ENCODE results near the gene TMED6.

The TMED6 gene

GRCh38 chr16:69351309-69352027 is at the start of gene TMED6:
TSS of gene TMED6 (minus strand) at chr16:69351786. CDS start at chr16:69351753, 33 bp downstream.
- DNase-seq (no peak), ATAC-seq (no peak)

DNA sequence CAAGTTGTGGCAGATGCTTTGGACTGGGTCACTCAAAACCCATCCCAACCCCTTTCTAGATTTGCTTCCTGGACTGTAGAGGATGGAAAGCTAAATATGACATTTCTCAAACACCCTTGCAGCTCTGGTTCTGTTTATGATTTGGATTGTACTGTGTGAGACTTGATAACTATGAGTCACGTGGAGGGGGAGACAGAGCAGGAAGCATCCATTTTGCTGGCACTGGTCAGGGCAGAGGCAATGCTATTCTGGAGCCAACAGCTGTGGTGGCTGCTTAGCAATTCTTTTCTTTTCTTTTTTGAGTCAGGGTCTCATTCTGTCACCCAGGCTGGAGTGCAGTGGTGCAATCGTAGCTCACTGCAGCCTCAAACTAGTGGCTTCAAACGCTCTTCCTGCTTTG is 47.8 kb upstream of the TMED6 start:
- ATAC-seq (peak; percentile 51), DNase-seq (no peak)

DNA sequence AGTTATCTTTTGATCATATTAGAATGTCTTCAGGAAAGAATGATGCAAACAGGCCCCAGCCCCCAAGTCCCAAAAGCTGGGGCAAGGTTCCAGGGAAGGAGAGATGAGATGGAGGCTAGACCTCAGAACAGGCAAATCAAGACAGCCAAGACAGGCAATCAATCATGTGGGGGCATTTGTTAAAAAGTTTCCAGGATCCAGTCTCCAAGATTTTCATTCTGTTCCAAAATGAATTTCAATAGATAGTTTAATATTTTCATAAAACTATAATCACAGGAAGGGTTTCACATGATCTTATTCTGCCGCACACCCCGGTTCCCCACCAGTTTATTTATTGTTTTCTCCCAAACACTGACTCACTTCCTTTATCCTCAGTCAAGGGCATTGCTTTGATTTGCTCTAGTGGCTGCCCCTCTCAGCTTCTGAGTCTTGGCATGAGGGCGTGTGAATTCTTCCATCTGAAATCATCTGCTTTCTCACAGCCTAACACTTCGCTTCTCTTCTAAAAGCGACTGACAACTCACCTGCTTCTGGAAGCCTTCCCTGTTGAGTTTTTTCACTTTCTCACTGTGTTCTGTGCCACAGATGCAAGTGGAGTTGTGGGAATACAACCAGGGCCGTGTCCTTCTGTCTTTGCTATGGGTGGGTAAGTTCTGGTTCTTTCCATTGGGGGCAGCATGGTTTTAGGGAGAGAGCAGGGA is 46.4 kb upstream of the TMED6 start:
- ATAC-seq, result no peak
- no peak for DNase-seq

DNA sequence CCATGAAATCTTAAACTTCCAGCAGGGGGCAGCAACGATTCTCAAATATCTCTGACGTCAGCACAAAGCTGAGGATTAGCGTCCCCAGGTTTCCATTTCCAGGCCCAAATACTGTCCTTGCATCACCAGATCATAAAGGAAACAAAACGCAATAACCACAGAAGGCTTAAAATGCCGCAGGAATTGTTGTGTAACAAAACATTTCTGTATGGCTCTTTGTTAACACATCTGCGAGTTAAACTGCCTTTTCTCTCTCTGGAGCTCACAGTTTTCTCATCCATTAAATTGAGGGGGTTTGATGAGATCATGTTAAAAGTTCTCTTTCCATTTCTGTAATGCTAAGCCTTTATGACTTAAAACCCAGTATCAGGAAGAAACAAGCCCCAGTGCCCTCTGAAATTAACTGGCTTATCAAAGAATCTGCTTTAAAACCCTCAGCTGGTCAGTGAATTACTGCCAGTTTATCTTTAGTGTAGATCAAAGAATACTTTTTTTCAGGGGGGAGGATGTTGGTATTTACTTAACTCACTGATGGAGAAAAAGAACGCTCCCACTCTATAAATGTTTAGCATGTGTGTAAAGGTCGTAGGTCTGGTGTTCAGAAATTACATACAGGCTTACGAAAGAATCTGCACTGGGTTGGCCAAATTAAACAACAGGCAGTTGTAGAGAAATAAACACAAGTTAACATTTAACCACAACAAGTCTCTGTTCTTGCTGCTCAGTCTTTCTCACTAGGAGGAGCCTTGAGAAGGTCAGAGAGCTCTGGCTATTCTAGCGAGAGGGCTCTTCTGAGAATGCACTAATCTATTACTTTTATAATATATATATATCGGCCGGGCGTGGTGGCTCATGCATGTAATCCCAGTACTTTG is 44.8 kb upstream of the TMED6 start:
- DNase-seq, result peak; percentile 78
- ATAC-seq, result peak; percentile 59

DNA sequence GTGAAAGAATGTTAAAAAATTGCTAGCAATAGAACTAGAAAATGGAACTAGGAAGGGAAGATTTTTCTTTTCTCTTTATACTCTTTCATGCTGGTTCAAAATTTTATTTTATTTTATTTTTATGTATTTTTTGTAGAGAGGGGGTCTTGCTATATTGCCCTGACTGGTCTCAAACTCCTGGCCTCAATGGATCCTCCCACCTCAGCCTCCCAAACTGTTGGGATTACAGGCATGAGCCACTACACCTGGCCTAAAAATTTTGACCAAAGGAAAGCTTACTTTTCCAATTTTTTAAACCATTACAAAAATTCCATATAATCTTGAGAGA is 44.2 kb upstream of the TMED6 start:
- no peak for DNase-seq
- ATAC-seq, result no peak

GRCh38 chr16:69393898-69394849 is 42.6 kb upstream of the TMED6 start:
- no peak for DNase-seq
- no peak for ATAC-seq

DNA sequence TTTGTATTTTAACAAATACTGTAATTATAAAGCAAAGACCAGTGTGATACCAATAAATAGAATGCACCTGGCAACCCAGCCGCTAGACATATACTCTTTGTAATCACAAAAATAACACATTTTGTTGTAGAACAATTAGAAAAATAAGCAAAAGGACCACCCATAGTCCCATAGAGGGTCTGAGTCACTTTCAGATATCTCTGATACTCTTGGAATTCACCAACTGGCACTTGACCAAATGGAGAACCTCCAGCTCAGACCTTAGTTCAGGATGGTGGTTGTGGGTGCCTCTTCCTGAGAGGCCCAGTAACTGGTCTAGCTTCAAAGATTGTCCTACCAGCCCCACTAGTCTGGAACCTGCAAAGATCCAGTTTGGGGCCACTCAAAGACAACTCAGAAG is 35.0 kb upstream of the TMED6 start:
- ATAC-seq, result no peak
- no peak for DNase-seq

DNA sequence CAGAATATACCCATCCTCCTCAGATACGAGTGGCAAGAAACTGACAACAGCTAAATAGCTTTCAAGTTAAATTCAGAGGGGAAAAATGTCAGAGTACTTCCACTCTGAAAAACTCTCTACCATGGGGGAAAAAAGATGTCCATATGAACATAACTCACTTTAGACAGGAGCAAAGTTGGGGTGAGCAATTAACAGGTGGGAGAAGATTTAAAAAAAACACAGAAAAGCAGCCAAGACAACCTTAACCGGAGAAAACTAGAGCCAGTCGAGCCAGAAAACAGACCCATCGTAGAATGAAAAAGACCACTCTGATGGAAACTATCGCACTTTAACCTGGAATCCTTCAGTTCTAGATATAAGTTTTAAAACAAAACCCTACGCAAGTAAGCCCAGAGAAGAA is 33.4 kb upstream of the TMED6 start:
- ATAC-seq, result no peak
- no peak for DNase-seq

DNA sequence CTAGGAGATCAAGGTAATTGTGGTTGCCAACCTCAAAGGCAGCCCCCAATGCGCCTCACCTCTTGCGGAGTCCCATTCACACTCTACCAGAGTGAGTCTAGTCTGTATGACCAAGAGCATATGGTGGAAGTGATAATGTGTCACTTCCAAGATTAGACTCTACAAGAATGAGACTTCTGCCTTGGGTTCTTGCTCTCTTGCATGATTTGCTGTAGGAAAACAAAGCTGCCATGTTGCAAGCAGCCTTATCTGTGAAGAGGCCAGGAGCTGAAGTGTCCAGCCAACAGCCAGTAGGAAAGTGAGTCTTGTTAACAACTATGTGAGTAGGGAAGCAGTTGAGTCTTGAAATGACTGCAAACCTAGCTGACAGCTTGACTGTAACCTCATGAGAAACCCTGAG is 30.8 kb upstream of the TMED6 start:
- DNase-seq, result no peak
- ATAC-seq, result no peak

GRCh38 chr16:69381231-69381630 is 29.6 kb upstream of the TMED6 start:
- DNase-seq (no peak), ATAC-seq (no peak)

GRCh38 chr16:69378760-69379159 is 27.2 kb upstream of the TMED6 start:
- ATAC-seq (no peak), DNase-seq (no peak)

GRCh38 chr16:69378036-69378435 is 26.4 kb upstream of the TMED6 start:
- no peak for DNase-seq
- no peak for ATAC-seq

DNA sequence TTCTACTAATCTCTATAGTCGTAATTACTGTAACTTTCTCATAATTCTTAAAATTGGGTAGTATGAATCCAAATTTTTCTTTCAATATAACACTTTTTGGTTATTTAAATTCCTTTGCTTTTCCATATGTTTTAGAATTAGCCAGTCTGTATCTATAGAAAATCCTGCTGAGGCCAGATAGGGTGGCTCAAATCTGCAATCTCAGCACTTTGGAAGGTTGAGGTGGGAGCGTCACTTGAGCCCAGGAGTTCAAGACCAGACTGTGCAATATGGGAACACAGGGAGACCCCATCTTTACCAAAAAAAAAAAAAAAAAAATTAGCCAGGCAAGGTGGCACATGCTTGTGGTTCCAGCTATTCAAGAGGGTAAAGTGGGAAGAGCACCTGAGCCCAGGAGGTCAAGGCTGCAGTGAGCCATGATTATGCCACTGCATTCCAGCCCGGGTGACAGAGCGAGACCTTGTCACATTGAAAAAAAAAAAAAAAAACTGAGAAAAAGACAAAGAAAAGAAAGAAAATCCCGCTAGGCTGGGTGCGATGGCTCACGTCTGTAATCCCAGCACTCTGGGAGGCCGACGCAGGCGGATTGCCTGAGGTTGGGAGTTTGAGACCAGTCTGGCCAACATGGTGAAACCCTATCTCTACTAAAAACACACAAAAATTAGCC is 24.9 kb upstream of the TMED6 start:
- DNase-seq, result no peak
- no peak for ATAC-seq

DNA sequence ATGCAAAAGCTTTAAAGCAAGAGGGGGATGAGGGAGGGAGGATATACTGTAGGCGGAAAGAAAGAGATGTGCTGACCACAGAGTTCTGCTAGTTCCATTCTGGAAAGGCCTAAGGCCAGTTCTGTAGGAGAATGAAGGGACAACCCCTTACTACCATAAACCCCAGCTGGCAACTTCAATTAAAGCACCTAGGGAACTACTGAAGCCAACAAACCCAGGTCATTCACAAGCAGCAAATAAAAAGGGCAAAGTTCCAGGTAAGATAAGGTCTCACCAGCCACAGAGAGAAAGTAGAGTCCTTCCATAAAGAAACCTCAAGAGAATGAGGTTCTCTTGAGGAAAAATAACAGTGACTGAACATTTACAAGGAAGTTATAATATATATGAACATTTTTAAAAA is 21.4 kb upstream of the TMED6 start:
- no peak for ATAC-seq
- DNase-seq, result no peak

GRCh38 chr16:69371564-69371963 is 20.0 kb upstream of the TMED6 start:
- no peak for DNase-seq
- ATAC-seq, result no peak

- ATAC-seq, result no peak
- DNase-seq, result no peak
These were observed 17.3 kb upstream of the TMED6 start for GRCh38 chr16:69368866-69369265.

GRCh38 chr16:69367980-69368379 is 16.4 kb upstream of the TMED6 start:
- no peak for DNase-seq

DNA sequence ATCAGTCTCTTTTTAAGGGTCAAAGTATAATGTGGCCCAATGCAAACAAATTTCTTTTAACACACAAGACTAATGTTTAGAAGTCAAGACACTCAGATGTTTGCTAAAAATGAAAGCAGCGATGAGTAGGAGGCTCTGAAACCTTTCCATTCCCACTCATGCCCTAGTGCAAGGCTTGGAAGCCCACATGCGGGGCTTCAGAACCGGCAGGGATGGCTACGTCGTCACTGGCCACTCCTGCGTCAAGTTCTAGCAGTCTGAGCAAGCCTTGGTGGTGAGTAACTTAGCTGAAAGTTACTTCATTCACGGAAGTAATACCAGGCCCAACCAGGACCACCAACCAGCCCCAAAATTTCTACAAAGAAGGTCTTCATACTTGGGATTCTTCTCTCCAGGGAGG is 14.8 kb upstream of the TMED6 start:
- DNase-seq (no peak), ATAC-seq (no peak)

More at GRCh38 chr16:69367980-69368379, 16.4 kb upstream of the TMED6 start:
- ATAC-seq, result no peak

DNA sequence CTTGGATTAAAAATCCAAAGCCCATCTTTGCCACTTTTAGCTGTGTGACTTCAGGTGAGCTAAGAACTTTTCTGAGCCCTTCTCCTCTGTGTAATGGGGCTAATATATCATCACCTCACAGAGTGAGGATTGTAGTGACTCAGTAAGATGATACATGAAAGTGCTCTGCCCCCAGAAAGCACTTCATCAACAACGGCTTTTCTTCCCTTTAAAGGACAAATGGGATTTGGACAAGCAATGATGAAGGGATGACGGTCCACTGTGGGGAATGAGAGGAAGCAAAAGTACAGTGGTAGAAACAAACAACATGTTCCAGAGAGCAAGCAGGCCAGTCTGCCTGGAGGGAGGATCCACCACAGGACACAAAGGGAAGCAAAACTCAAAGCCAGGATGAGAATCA is 14.3 kb upstream of the TMED6 start:
- no peak for ATAC-seq

DNA sequence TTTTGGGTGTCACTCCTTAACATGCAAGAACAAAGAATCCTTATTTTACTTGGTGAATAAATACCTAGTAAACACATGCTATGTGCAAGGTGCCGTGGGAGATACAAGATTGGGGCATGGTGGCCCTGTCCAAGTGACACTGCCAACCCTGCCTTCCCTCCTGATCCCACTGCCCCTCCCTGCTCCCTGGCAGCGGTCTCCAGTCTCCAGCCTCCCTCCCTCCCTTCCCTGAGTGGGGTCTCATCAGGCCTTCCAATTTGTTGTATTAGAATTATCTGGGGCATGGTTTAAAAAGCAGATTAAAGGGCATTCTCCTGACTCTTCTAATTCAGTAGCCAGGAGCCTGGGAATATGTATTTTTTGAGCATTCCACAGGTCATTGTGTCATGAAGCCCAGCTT is 12.5 kb upstream of the TMED6 start:
- ATAC-seq (no peak), DNase-seq (no peak)

More for the DNA sequence above, 14.3 kb upstream of the TMED6 start:
- DNase-seq, result no peak

DNA sequence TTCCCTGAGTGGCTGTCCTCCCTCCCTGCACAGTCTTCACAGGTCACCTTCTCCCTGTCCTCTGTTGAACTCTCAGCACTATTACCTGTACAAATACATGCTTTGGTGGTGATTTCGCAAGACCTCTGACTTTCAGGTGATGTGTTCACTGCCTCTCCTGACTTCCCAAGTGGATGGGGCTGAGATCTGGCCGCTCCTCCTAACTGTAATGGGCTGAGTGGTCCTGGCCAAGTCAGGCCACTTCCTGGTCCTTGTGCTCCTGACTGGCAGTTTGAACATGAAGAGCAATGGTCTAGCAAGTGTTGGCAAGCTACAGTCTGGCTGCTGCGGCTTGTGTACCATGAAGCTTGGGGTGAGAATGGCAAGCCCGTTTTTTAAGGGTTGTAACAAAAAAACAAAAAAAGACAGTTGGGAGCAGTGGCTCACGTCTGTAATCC is 11.7 kb upstream of the TMED6 start:
- no peak for ATAC-seq
- no peak for DNase-seq
